Upper lobe of left lung (tissue), 4 donors: ENCODE results near the gene AOAH.

Experiments
- CTCF ChIP-seq, 6 experiments: fragments of 450-650 bp in 4 of 6; fragments of 200-600 bp in 2 of 6; sonication (generic) in 2 of 6; IDR thresholded peaks; one replicate each; pipeline ENCODE4 v1.5.1; 2016 to 2019; ENCODE audit warnings: antibody characterized with exemption in 6 of 6
- EP300 ChIP-seq, 4 donors: sonication (generic); formaldehyde crosslinking; IDR thresholded peaks; one replicate each; pipeline ENCODE4 v1.5.1; 2017; ENCODE audit warnings: antibody characterized with exemption in 4 of 4, control low read depth in 2 of 4
- POLR2A ChIP-seq, 4 donors: fragments of 450-650 bp; IDR thresholded peaks; one replicate each; pipeline ENCODE4 v1.5.1; 2016 to 2017; ENCODE audit warnings: antibody characterized with exemption in 4 of 4, mild to moderate bottlenecking in 2 of 4
- POLR2AphosphoS5 ChIP-seq, 2 donors: sonication (generic); formaldehyde crosslinking; IDR thresholded peaks; one replicate each; pipeline ENCODE4 v1.5.1; 2017; ENCODE audit warnings: antibody characterized with exemption in 2 of 2

- no peak for TF ChIP-seq CTCF (IDR thresholded peaks at IDR 0.05)
- no peak for TF ChIP-seq POLR2A (IDR thresholded peaks at IDR 0.05)
- no peak for TF ChIP-seq EP300 (IDR thresholded peaks at IDR 0.05)
- TF ChIP-seq POLR2AphosphoS5 (IDR thresholded peaks at IDR 0.05): no peak
Observed at GRCh38 chr7:36602934-36603887, 121.1 kb downstream of the AOAH start.
